ENCODE results near the gene PRRT2. TPM values are rescaled to one million over a fixed set of nuclear protein-coding genes. Genes with fewer than 3 reads are reported as not detected.
"Not testable (repeated sequence)": the region's sequence is repeated elsewhere in the genome, so short reads cannot be mapped to it uniquely, and the experiment has no call there.

The PRRT2 gene
- under 1 TPM; 0.64 to 0.93 TPM for total RNA-seq

DNA sequence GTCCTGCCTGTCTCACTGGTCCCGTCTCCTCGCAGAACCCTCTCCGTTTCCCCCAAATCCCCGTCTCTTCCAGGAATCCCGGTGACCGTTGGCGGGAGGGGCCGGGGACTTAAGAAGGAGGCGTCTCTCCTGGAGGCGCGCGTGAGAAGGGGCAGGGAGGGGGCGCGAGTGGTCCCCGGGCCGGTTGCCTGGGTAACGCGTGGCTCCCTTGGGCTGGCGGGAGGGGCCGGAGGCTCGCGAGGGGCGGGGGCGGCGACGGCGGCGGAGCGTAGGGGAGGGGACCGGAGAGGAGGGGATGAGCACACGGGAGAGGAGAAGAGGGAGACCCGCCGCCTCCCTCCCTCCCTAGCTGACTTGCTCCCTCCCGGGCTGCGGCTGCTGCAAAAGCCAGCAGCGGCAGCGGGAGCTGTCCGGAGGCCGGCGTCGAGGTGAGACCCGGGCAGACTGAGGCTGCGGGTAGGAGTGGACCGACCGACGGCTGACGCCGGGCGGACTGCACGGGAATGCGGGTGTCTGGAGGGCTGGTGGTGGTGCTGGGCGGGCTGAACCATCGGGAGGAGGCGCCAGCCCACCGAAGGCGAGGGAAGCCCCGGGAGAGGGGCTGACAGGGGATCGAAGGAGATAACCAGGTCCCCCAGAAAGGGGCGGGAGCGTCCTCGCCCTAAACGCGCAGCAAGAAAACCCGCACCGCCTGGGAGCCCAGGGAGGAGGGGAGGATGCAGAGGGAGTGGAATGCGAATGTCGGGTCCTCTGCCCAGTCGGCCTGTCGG lies at the start of gene PRRT2:
PRRT2 (plus strand) TSS at position 298 of the 770 bp plus-strand sequence. CDS start 862 bp downstream, outside the sequence.
- ATAC-seq: no peak
- peak within 1 kb of the TSS; percentile 73 for H3K4me3 Mint-ChIP-seq
- no peaks in the 10 kb centered on the region for H3K27me3 Mint-ChIP-seq
- ChIA-PET CTCF (interaction anchor here (0.9 to 2.4 kb wide), 2 partner anchors 9 to 36 kb away, joined by 4 to 18 read pairs; partner anchors contain the start of gene MVP), POLR2A (interaction anchor here (0.5 to 1.6 kb wide), 2 partner anchors 16 to 169 kb away, joined by 3 to 5 read pairs; no protein-coding TSS in a partner anchor)
- peak; percentile 77 for DNase-seq
- H3K4me1 Mint-ChIP-seq: peaks cover 58% of the 10 kb centered on the region
- intact Hi-C loops (cut with DNase I, micrococcal nuclease): loop anchor here (2.0 to 10.0 kb wide), 2 partner anchors 183 to 989 kb away; partner anchors contain the start of genes ATXN2L (in 1 of the 2), HIRIP3 (in 1 of the 2) and INO80E (in 1 of the 2)
- H3K27ac Mint-ChIP-seq: peak within 1 kb of the TSS; percentile 75
- H3K9me3 Mint-ChIP-seq (ENCODE audit: low read depth): no peaks in the 10 kb centered on the region
- H3K36me3 Mint-ChIP-seq (ENCODE audit: low read depth): peaks cover 37% of the 10 kb centered on the region

DNA sequence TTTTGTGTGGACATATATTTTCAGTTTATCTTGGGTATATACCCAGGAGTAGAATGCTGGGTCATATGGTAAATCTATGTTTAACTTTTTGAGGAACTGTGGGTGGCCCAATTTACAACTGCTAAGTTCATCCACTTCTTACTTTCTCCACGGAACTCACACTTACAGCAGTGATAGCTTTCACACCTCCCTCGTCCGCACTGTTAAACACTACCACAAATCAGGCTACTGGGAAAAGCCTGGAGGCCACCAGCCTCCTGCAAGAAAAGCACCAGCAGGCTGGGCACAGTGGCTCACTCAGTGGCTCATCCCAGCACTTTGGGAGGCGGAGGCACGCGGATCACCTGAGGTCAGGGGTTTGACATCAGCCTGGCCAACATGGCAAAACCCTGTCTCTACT lies 48.7 kb upstream of the PRRT2 start:
- no peak for ATAC-seq
- H3K4me3 Mint-ChIP-seq: no peak overlapping the region
- POLR2A ChIA-PET: no interaction called here
- no peaks in the 10 kb centered on the region for H3K36me3 Mint-ChIP-seq (ENCODE audit: low read depth)
- CTCF ChIA-PET: no interaction called here
- H3K27ac Mint-ChIP-seq: no peak overlapping the region
- intact Hi-C loops (cut with DNase I, micrococcal nuclease): no loop called here
- no peaks in the 10 kb centered on the region for H3K9me3 Mint-ChIP-seq (ENCODE audit: low read depth)
- peaks cover 2% of the 10 kb centered on the region for H3K4me1 Mint-ChIP-seq
- no peak for DNase-seq
- H3K27me3 Mint-ChIP-seq: no peaks in the 10 kb centered on the region

DNA sequence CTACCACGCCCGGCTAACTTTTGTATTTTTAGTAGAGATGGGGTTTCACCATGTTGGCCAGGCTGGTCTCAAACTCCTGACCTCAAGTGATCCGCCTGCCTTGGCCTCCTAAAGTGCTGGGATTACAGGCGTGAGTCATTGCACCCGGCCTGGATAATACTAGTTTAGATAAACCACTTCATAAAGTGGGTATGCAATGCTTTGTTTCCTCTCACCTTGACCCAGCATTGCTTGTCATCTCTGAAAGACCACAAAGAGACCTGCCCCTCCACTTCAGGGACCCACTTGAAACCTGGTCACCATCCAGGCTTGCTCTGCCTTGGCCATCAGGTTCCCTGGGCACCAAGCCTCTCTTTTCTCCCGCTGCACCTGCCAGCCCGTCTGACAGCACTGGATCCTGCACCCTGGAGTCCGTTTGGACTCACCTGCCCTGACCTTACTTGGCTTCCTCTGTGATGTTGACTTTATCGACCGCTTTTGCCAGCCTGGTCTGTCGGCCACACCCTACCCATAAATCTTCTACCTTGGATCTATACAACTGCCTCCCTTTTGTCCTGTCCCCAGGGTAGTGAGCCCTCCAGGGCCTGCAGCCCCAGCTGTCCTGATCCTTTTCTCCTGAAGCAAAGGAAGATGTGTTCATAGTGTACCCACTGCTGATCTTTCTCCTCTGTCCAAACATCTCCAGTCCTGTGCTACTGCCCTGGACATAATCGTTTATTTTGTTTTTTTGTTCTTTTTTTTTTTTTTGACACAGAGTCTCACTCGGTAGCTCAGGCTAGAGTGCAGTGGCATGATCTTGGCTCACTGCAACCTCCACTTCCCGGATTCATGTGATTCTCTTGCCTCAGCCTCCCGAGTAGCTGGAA lies 46.6 kb upstream of the PRRT2 start:
- no peaks in the 10 kb centered on the region for H3K9me3 Mint-ChIP-seq (ENCODE audit: low read depth)
- ATAC-seq (no peak), DNase-seq (no peak)
- CTCF ChIA-PET: no interaction called here
- peaks cover 1% of the 10 kb centered on the region for H3K4me1 Mint-ChIP-seq
- intact Hi-C loops (cut with DNase I, micrococcal nuclease): no loop called here
- POLR2A ChIA-PET: interaction anchor here (0.6 to 0.7 kb wide), 2 partner anchors 153 to 156 kb away, joined by 6 to 8 read pairs; no protein-coding TSS in a partner anchor
- no peak overlapping the region for H3K4me3 Mint-ChIP-seq
- no peaks in the 10 kb centered on the region for H3K36me3 Mint-ChIP-seq (ENCODE audit: low read depth)
- no peak overlapping the region for H3K27ac Mint-ChIP-seq
- H3K27me3 Mint-ChIP-seq: no peaks in the 10 kb centered on the region

DNA sequence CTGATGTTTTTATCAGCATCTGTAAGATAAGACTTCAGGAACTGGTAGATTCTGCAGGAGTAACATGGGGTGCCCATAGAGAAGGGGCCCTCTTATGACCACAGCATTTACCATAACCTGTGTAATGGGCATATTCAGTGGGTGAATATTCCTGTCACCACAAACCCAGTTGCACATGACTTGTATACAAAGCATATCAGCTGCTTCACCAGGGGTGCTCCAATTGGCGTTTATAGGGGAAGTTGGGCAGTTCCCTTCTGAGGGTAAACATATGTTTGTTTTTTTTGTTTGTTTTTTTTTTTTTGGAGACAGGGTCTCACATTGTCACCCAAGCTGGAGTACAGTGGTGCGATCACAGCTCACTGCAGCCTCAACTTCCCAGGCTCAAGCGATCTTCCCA lies 45.4 kb upstream of the PRRT2 start:
- POLR2A ChIA-PET: no interaction called here
- no peaks in the 10 kb centered on the region for H3K36me3 Mint-ChIP-seq (ENCODE audit: low read depth)
- CTCF ChIA-PET: interaction anchor here (0.8 to 1.1 kb wide), 2 partner anchors 31 to 49 kb away, joined by 3 read pairs; partner anchors contain the start of gene PAGR1

DNA sequence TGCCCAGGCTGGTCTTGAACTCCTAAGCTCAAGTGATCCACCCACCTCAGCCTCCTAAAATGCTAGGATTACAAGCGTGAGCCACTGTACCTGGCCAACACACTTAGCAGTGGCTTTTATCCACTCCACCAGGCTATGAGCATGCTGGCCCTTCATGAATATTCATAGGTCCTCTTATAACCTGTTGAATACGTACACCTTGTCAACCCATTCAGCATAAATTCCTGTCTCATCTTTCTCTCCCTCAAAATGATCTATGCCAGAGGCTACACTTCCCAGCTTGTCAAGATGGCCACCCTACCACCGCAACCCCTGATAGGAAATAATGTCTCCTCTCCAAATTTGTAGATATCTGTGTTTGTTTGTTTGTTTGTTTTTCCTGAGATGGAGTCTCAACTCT lies 44.9 kb upstream of the PRRT2 start:
- POLR2A ChIA-PET: no interaction called here
- no peaks in the 10 kb centered on the region for H3K27me3 Mint-ChIP-seq
- H3K4me1 Mint-ChIP-seq: peaks cover 5% of the 10 kb centered on the region
- intact Hi-C loops (cut with DNase I, micrococcal nuclease): no loop called here
- H3K27ac Mint-ChIP-seq: no peak overlapping the region
- no peak overlapping the region for H3K4me3 Mint-ChIP-seq
- no peaks in the 10 kb centered on the region for H3K9me3 Mint-ChIP-seq (ENCODE audit: low read depth)
- no peaks in the 10 kb centered on the region for H3K36me3 Mint-ChIP-seq (ENCODE audit: low read depth)
- DNase-seq: no peak
- no peak for ATAC-seq
- CTCF ChIA-PET: interaction anchor here (0.8 to 1.1 kb wide), 2 partner anchors 30 to 49 kb away, joined by 3 read pairs; partner anchors contain the start of gene PAGR1

More for the DNA sequence above, 45.4 kb upstream of the PRRT2 start:
- H3K27ac Mint-ChIP-seq: no peak overlapping the region
- no peaks in the 10 kb centered on the region for H3K27me3 Mint-ChIP-seq
- H3K4me1 Mint-ChIP-seq: peaks cover 2% of the 10 kb centered on the region
- H3K4me3 Mint-ChIP-seq: no peak overlapping the region
- no peak for DNase-seq
- intact Hi-C loops (cut with DNase I, micrococcal nuclease): no loop called here
- ATAC-seq: no peak
- no peaks in the 10 kb centered on the region for H3K9me3 Mint-ChIP-seq (ENCODE audit: low read depth)

DNA sequence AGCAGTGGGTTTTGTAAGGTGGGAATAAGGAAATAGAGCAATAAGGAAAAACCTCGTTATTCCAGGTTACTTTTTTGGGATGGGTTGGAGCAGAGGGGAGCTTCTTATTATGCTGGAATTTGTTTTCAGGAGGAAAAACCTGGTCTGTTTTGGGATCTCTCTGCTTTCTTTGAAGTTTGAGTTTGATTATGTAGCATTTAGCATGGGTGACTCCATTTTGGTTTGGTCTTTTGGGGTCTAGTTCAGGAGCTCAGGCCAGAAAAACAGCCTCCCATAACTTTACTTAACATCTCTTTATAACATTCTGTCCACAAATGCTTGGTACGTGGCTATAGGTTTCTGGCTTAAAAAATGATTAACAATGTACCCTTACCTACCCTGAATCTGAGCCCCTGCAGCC lies 42.5 kb upstream of the PRRT2 start:
- no peak overlapping the region for H3K27ac Mint-ChIP-seq
- intact Hi-C loops (cut with DNase I, micrococcal nuclease): no loop called here
- H3K4me3 Mint-ChIP-seq: no peak overlapping the region
- ChIA-PET POLR2A (no interaction called here), CTCF (interaction anchor here (0.7 to 2.0 kb wide), 5 partner anchors 15 to 156 kb away, joined by 3 to 7 read pairs (median 4); no protein-coding TSS in a partner anchor)
- peaks cover 7% of the 10 kb centered on the region for H3K4me1 Mint-ChIP-seq
- no peak for ATAC-seq
- no peaks in the 10 kb centered on the region for H3K36me3 Mint-ChIP-seq (ENCODE audit: low read depth)
- no peaks in the 10 kb centered on the region for H3K27me3 Mint-ChIP-seq
- no peaks in the 10 kb centered on the region for H3K9me3 Mint-ChIP-seq (ENCODE audit: low read depth)
- DNase-seq: no peak

DNA sequence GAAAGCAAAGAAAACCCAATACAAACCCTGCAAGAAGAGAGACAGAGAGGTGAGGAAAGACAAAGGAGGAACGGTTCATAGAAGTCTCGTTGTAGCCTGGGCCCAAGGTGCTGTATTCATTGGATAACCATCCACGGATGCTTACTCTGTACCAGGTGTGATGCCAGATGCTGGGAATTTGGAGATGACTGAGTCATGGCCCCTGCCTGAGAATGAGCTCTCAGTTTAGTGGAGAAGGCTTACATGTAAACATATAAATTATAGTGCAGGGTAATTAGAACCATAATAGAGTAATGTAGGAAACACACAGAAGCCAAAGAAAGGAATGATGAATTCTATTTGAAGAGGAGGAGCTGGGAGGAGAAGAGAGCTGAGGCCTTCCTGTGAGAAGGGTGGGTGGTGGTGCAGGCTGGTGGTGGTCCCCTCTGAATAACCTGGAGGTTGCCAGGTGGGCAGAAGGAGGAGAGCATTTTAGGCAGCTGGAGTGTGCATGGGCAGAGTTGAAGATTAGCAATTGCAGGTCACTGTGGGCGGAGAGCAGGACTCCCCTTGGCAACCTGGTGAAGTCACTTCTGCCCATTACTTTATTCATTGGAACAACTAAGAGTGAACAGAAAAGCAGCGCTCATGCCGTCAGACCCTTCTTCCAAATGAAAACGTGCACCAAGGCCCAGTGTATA lies 41.6 kb upstream of the PRRT2 start:
- ChIA-PET POLR2A (no interaction called here), CTCF (interaction anchor here (0.6 to 1.2 kb wide), 2 partner anchors 47 to 1278 kb away, joined by 3 read pairs; partner anchors contain the start of gene CLN3)
- Mint-ChIP-seq H3K9me3 (ENCODE audit: low read depth) (no peaks in the 10 kb centered on the region), H3K4me1 (peaks cover 8% of the 10 kb centered on the region), H3K27ac (no peak overlapping the region), H3K4me3 (no peak overlapping the region), H3K27me3 (no peaks in the 10 kb centered on the region), H3K36me3 (ENCODE audit: low read depth) (no peaks in the 10 kb centered on the region)
- intact Hi-C loops (cut with DNase I, micrococcal nuclease): no loop called here
- ATAC-seq (no peak), DNase-seq (no peak)

DNA sequence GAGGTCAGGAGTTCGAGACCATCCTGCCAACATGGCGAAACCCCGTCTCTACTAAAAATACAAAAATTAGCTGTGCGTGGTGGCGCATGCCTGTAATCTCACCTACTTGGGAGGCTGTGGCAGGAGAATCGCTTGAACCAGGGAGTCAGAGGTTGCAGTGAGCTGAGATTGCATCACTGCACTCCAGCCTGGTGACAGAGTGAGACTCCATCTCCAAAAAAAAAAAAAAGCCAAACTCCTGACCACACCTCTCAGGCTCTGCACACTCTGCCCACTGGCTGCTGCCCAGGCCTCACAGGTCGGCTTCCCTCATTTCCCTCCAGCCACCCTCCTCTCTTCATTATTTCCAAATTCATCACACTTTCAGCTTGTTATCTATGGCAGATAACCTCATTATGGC lies 39.7 kb upstream of the PRRT2 start:
- H3K36me3 Mint-ChIP-seq (ENCODE audit: low read depth); intact Hi-C loops (cut with DNase I, micrococcal nuclease): not testable (repeated sequence)
- POLR2A ChIA-PET: interaction anchor here (0.6 kb wide), 1 partner anchor 599 kb away, joined by 5 read pairs; no protein-coding TSS in a partner anchor

DNA sequence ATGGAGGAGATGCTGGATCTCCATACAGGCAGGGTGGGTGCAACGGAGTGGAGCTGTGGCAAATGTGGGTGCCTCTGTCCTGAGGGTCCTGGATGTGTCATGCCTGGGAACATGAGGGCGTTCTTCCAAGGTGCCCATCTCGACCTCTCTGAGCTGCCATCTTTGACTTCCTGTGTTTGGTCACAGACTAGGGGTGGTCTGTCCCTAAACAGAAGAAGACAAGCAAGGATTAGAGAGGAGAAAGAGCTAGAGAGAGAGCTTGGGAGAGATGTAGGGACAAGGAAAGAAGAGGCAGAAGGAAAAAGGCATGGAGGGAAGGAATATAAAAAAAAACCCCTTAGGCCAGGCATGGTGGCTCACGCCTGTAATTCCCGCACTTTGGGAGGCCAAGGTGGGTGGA lies 37.3 kb upstream of the PRRT2 start:
- Mint-ChIP-seq H3K4me3 (no peak overlapping the region), H3K4me1 (peaks cover 14% of the 10 kb centered on the region), H3K27me3 (no peaks in the 10 kb centered on the region), H3K27ac (no peak overlapping the region), H3K36me3 (ENCODE audit: low read depth) (no peaks in the 10 kb centered on the region), H3K9me3 (ENCODE audit: low read depth) (no peaks in the 10 kb centered on the region)
- CTCF ChIA-PET: interaction anchor here (4.5 kb wide), 1 partner anchor 10 kb away, joined by 21 read pairs; no protein-coding TSS in a partner anchor
- ATAC-seq (no peak), DNase-seq (no peak)
- POLR2A ChIA-PET: no interaction called here
- intact Hi-C loops (cut with DNase I, micrococcal nuclease): no loop called here

More for the DNA sequence above, 39.7 kb upstream of the PRRT2 start:
- not testable (repeated sequence) for DNase-seq; H3K27me3 Mint-ChIP-seq; H3K27ac Mint-ChIP-seq; H3K4me3 Mint-ChIP-seq; ATAC-seq; H3K9me3 Mint-ChIP-seq (ENCODE audit: low read depth)
- peaks cover 14% of the 10 kb centered on the region for H3K4me1 Mint-ChIP-seq
- CTCF ChIA-PET: interaction anchor here (4.5 kb wide), 1 partner anchor 13 kb away, joined by 21 read pairs; no protein-coding TSS in a partner anchor

DNA sequence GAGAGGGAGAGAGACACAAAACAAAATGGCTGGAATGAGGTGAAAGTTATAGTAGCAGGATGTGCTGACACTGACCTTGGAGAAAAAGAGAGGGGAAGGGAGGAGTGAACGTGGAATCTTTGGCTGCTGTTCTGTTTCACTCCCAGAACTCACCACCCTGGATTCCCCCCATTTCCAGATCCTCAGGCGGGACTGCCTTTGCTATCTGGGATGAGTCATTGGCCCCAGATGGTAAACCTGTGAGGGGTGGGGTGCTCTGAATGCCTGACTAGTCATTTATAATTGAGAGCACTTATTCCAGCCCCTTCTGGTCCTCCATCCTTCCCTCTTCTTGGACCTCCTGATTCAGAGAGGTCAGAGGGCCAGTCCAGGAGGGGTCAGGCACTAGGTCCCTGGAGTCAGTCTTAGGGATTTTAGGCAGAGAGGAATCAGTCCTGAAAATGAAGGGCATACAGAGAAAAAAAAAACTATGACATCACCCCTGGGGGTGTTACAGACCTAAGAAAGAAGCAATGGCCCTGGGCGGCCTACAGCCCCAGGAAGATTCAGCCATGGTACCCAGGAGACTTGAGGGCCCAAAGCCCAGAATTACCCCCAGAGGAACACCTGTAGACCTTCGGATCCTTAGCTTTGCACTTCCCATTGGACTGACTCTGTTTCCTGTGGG lies 36.1 kb upstream of the PRRT2 start:
- Mint-ChIP-seq H3K27ac (no peak overlapping the region), H3K36me3 (ENCODE audit: low read depth) (no peaks in the 10 kb centered on the region), H3K4me3 (no peak overlapping the region), H3K27me3 (no peaks in the 10 kb centered on the region), H3K9me3 (ENCODE audit: low read depth) (no peaks in the 10 kb centered on the region), H3K4me1 (peaks cover 13% of the 10 kb centered on the region)
- ChIA-PET CTCF (interaction anchor here (4.5 kb wide), 1 partner anchor 9 kb away, joined by 21 read pairs; no protein-coding TSS in a partner anchor), POLR2A (no interaction called here)
- no peak for ATAC-seq
- no peak for DNase-seq
- intact Hi-C loops (cut with DNase I, micrococcal nuclease): no loop called here
